Activated T-helper 1 cell treated with anti-CD3 and anti-CD28 coated beads, Interleukin-2, amount 50 U/mL, for 16 hours (primary cell): Measurements from ENCODE around the gene S100A6.
"Not testable (repeated sequence)": the region's sequence is repeated elsewhere in the genome, so short reads cannot be mapped to it uniquely, and the experiment has no call there.

Experiments
- DNase-seq, 2 donors: peaks; one replicate each; pipeline ENCODE4 v3.0.0-alpha.2; 2020; ENCODE audit warnings: low read depth in 1 of 2, low spot score in 1 of 2

S100A6 gene

GRCh38 chr1:153535242-153536011 lies at the start of gene S100A6:
S100A6 (minus strand) TSS chr1:153535991; CDS start chr1:153535339, 652 bp downstream.
- DNase-seq: no peak

- no peak for DNase-seq
Measured at GRCh38 chr1:153585006-153585405, 49.2 kb upstream of the S100A6 start.

GRCh38 chr1:153583976-153584375 lies 48.2 kb upstream of the S100A6 start:
- no peak for DNase-seq

DNA sequence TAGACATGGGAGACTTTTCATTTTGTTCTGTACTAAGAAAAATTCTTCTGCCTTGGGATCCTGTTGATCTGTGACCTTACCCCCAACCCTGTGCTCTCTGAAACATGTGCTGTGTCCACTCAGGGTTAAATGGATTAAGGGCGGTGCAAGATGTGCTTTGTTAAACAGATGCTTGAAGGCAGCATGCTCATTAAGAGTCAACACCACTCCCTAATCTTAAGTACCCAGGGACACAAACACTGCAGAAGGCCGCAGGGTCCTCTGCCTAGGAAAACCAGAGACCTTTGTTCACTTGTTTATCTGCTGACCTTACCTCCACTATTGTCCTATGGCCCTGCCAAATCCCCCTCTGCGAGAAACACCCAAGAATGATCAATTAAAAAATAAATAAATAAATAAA lies 47.7 kb upstream of the S100A6 start:
- DNase-seq: not testable (repeated sequence)

GRCh38 chr1:153582836-153583235 lies 47.0 kb upstream of the S100A6 start:
- DNase-seq: not testable (repeated sequence)

GRCh38 chr1:153578936-153579335 lies 43.1 kb upstream of the S100A6 start:
- DNase-seq: no peak

DNA sequence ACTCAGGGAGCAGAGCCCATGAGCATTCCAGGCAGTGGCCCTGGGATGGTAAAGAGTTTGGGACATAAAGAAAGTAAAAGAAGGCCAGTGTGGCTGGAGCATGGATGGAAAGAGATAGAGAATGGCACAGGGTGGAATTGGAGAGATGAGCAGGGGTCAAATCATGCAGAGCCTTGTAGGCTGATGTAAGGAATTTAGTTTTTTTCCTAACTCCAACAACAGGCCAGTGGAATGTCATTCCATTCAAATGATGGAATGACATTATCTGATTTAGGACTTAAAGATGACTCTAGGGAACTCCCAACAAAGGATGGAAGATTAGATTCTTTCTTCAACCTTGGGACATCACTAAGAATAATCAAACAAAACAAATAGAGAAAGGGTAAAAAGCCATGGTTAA lies 42.7 kb upstream of the S100A6 start:
- no peak for DNase-seq

GRCh38 chr1:153577624-153578051 lies 41.8 kb upstream of the S100A6 start:
- no peak for DNase-seq

GRCh38 chr1:153577138-153577537 lies 41.3 kb upstream of the S100A6 start:
- DNase-seq: no peak

- not testable (repeated sequence) for DNase-seq
Measured at GRCh38 chr1:153575497-153575896, 39.7 kb upstream of the S100A6 start.

DNA sequence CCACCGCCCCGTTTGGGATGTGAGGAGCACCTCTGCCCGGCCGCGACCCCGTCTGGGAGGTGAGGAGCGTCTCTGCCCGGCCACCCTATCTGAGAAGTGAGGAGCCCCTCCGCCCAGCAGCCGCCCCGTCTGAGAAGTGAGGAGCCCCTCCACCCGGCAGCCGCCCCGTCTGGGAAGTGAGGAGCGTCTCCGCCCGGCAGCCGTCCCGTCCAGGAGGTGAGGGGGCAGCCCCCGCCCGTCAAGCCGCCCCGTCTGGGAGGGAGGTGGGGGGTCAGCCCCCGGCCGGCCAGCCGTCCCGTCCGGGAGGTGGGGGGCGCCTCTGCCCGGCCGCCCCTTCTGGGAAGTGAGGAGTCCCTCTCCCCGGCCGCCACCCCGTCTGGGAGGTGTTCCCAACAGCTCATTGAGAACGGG lies 39.3 kb upstream of the S100A6 start:
- not testable (repeated sequence) for DNase-seq

DNA sequence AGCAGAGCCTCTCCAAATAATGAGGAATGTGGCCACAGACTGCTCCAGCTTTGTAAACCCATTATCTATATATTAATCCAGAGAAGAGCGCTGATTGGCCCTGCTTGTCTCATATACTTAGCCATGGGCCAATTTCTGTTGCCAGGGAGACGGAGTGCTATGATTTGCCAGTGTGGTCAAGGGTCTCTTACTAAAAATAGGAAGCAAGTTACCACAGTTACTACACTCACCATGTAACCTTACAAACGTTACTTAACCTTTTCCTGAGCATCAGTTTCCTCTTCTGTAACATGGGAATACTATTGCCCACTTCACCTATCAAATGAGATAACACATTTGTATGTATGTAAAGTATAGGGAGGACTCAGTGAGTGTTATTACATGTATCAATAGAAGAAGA lies 37.6 kb upstream of the S100A6 start:
- no peak for DNase-seq

GRCh38 chr1:153572569-153573015 lies 36.8 kb upstream of the S100A6 start:
- DNase-seq: no peak

DNA sequence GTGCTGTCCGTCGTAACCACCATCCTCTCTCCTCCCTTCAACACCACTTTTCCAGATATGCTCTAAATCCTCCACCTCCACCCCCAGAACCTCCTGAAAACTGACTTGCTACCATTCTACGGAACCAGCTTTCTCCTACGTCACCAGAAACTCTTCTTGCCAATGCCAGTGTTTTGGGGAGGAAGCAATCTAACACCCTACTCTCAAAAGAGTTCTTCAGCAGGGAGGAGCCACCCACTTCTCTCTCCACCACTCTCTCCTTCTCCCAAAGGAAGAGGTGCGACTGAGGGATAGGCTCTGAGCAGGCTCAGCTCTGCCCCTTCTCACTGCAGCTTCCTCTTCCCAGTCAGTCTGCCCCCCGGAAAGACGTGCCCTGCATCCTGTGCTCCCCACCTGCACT lies 35.9 kb upstream of the S100A6 start:
- DNase-seq: no peak

DNA sequence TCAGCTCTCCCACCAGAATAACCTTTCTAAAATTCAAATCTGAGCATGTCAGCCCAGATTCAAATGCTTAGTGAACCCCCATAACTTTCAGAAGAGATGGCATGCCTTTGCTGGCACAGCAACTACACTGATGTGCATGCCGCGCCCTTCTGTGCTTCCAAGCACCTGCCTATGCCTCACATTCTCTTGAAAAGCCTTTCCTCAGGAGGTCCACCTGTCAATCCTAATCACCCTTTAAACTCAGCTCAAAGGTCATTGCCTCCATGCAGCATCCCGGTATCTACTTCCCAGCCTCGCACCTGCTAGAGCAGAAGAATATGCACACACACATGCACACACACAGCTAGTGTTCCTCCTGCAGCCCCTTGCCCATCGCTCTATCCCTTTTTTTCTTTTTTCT lies 35.1 kb upstream of the S100A6 start:
- DNase-seq: no peak

- no peak for DNase-seq
Measured at GRCh38 chr1:153569465-153569864, 33.7 kb upstream of the S100A6 start.

GRCh38 chr1:153568367-153569099 lies 32.7 kb upstream of the S100A6 start:
- peak; percentile 63 to 66 for DNase-seq

DNA sequence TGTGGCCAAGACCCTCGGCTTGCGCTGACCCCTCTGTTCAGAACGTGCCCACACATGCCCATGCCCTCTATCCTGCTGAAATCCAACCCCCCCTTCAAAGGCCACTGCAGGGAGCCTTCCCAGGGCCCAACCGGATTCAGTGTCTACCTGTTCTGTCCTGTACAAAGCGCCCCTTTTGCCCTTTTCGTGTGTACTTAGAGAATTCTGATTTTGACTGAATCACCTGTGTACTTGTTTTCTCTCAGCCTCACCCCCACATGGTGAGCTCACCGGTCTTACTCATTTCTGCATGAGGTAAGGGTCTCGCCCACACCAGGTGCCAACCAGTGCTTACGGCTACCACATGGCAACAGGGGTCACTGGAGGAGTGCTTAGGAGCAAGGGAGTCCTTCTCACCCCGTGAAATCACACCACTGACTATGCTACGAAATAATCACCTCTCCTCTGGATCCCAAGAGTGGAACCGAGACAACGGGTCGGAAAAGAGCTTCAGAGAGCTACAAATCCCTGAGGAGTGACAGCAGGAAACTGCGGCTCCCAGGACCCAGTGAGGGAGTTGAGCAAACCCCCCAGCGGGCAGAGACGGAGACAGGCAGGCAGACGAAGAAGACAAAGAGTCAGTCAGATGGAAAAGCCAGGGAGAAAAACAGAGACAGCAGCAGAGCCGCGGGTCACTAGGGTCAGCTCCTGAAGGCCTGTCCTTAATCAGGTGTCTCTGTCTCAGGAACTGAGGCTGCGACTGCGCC lies 32.0 kb upstream of the S100A6 start:
- DNase-seq: no peak

DNA sequence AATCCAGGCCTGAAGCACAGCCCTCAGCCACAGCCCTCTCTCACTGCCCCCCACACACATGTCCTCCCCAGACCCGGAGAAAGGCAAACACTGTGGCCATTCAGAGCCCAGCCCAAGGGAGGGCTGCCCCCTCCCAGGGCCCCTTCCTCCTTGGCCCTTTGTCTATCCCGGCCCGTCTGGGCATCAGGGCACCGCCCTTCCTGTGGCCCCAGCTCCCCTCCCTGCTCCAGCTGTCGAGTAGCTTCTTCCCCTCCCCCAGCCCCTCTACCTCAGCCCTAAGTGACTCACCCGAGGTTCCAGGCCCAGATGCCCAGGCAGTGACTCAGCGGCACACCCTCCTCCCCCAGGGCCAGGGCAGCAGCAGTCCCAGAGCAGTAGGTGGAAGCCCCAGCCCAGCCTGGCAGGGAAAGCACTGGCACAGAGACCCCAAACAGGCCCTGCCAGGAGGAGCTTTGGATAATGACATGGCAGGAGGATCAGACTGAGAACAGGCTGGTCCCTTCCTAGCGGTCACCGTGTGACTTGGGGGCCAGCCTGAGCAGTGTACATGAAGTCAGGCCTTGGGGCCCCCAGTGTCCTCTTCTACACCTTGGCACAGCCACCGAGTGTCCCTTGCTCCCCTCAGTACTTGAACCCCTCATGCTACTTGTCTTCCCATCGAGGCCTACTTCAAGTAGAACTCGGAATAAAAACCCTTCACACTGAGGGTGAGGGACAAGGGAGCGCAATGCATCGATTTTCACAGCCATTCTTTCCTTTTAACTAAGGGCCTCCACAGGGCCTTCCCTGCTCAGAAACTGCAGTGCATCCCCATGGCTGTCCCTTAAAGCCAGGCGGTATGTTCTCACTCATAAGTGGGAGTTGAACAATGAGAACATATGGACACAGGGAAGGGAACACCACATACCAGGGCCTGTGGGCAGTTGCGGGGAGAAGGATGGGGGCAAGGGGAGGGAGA lies 30.9 kb upstream of the S100A6 start:
- peak; percentile 75 to 76 for DNase-seq

DNA sequence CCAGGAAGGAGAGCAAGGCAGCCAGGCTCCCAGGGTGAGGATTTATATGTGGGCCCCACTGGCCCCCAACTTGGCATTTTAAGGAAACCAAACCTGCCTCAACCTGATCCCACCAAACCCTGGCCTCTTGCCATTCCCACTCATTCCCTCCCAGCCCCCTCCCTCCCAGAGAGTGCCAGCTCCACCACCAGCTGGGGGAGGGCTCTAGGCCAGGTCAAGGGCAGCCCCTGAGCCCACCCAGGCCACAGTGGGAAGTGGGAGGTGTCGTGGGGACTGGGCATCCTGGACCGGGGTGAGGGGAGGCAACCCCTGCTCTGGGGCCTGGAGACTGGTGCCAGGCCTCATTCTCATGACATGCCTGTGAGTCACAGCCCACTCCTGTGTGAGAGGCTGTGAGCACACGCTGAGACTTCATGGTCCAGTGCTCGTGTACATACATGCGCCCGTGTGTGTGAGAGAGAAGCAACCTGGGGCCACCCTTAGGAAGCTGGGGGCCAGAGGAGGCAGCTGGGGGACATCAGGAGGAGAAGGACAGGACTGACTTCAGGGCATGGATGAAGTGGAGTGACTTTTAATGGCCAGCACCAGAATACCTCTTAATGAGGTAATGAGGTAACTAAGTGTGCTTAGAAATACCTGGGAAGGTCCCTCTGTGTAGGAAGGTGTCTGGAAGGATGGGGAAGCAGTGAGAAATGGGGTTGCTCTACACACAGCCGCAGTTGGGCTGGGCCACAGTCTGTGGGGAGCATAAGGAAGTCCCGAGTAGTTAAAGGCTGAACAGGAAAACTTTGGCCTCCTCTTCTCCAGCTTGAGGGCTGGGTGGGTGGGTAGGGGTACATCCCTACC lies 30.0 kb upstream of the S100A6 start, which contains the start of gene S100A2:
Gene S100A2, minus strand, starts transcription at position 316 of the 846 bp plus-strand sequence. CDS start 1,967 bp downstream, outside the sequence.
- no peak for DNase-seq
